ENCODE data around the gene SLFN14. TPM values are rescaled to one million over a fixed set of nuclear protein-coding genes. Genes with fewer than 3 reads are reported as not detected.
"Not testable (repeated sequence)": the region's sequence is repeated elsewhere in the genome, so short reads cannot be mapped to it uniquely, and the experiment has no call there.

The SLFN14 gene
- total RNA-seq, 4 donors from 2014 or later = not detected

DNA sequence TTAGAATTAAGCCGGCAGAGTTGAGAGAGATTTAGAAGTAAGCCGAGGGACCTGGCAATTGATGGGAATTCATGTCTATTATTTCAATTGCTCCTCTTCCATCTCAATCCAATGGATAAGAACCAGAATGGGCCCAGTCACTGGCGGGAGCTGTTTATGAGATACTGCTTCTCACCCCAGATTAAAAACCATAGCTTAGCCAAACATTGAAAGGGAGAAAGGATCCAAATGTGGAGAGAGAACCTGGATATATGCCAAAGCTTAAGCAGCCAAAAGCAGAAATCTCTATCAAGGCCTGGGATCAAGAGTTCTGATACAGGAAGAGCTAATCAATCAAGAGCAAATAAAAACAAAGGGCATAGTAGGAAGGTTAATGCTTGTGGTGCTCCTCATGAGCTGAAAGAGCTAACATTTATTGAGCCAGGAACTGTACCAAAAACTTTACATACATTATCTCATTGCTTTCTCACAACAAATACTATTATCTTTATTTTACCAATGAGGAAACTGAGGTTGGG is 26.0 kb downstream of the SLFN14 start:
- Histone ChIP-seq H3K9me3 (no peaks in the 10 kb centered on the region), H3K4me1 (peaks cover 0 to 15% of the 10 kb centered on the region in 2 donors), H3K27ac (no peak overlapping the region), H3K27me3 (no peaks in the 10 kb centered on the region), H3K4me3 (no peak overlapping the region), H3K36me3 (no peaks in the 10 kb centered on the region)
- TF ChIP-seq, protein P1, sequence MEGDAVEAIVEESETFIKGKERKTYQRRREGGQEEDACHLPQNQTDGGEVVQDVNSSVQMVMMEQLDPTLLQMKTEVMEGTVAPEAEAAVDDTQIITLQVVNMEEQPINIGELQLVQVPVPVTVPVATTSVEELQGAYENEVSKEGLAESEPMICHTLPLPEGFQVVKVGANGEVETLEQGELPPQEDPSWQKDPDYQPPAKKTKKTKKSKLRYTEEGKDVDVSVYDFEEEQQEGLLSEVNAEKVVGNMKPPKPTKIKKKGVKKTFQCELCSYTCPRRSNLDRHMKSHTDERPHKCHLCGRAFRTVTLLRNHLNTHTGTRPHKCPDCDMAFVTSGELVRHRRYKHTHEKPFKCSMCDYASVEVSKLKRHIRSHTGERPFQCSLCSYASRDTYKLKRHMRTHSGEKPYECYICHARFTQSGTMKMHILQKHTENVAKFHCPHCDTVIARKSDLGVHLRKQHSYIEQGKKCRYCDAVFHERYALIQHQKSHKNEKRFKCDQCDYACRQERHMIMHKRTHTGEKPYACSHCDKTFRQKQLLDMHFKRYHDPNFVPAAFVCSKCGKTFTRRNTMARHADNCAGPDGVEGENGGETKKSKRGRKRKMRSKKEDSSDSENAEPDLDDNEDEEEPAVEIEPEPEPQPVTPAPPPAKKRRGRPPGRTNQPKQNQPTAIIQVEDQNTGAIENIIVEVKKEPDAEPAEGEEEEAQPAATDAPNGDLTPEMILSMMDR (IDR thresholded peaks at IDR 0.05 in 4 of 5, conservative IDR thresholded peaks at IDR 0.05 in 1 of 5) = no peak
- no peak for TF ChIP-seq POLR2A (IDR thresholded peaks at IDR 0.05)
- intact Hi-C loops (cut with DNase I; ENCODE audit: low total_unique reads) = loop anchor here (5.0 to 10.0 kb wide), 2 partner anchors 102 to 390 kb away; partner anchors contain the start of genes NLE1, SLFN12 and UNC45B
- DNase-seq (no peak), ATAC-seq (no peak)
- in situ Hi-C loops (cut with MboI; ENCODE audit: low sequenced_read_pairs in 4 of 4) = loop anchor here (5.0 to 25.0 kb wide), 5 partner anchors 97 to 367 kb away; partner anchors contain the start of genes SLFN12 (in 1 of the 4) and SLFN13 (in 1 of the 4)

DNA sequence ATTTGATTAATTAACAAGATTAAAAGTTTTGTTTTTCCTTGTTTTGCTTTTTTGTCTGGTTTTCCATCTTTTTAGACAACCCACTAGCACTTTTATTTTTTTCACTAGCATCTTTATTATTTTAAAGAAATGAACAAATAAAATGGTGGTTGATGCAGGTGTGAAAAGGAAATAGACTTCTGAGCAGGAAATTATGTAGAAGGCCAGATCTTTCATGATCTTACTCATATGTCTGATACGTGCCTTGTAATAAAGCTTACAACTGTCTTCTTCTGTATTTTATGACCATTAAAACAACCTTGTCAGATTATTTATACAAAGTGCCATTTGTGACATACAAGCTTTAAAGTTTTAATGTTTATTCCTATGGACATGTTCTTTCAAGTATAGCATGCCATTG is 29.5 kb downstream of the SLFN14 start:
- Histone ChIP-seq H3K27ac (no peak overlapping the region), H3K27me3 (no peaks in the 10 kb centered on the region), H3K4me3 (no peak overlapping the region), H3K9me3 (no peaks in the 10 kb centered on the region), H3K36me3 (no peaks in the 10 kb centered on the region), H3K4me1 (no peaks in the 10 kb centered on the region)
- no peak for DNase-seq
- ATAC-seq = no peak
- TF ChIP-seq, protein P1 (IDR thresholded peaks at IDR 0.05 in 4 of 5, conservative IDR thresholded peaks at IDR 0.05 in 1 of 5) = no peak
- no peak for TF ChIP-seq POLR2A (IDR thresholded peaks at IDR 0.05)
- in situ Hi-C loops (cut with MboI; ENCODE audit: low sequenced_read_pairs in 4 of 4) = loop anchor here in 3 of 4 donors (5.0 to 25.0 kb wide), 3 partner anchors 94 to 356 kb away; partner anchors contain the start of genes SLFN12 (in 1 of the 3) and SLFN13 (in 1 of the 3)
- intact Hi-C loops (cut with DNase I; ENCODE audit: low total_unique reads) = loop anchor here (5.0 to 10.0 kb wide), 2 partner anchors 99 to 386 kb away; partner anchors contain the start of genes NLE1, SLFN12 and UNC45B

DNA sequence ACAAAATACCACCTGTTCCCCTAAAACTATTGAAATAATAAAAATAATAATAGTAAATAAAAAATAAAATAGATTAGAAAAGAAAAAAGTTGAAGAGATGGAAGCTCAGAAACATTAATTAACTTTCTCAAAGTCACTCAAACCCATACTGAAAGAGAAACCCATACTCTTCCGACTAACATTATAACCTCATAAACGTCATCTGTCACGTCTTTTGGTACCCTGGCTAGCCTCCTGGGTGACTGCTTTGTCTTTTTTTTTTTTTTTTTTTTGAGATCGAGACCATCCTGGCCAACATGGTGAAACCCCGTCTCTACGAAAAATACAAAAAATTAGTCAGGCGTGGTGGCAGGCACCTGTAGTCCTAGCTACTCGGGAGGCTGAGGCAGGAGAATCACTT is 30.8 kb downstream of the SLFN14 start:
- in situ Hi-C loops (cut with MboI; ENCODE audit: low sequenced_read_pairs in 4 of 4) (loop anchor here in 3 of 4 donors (5.0 to 25.0 kb wide), 3 partner anchors 93 to 355 kb away; partner anchors contain the start of genes SLFN12 (in 1 of the 3) and SLFN13 (in 1 of the 3)), intact Hi-C loops (cut with DNase I; ENCODE audit: low total_unique reads) (loop anchor here (5.0 to 10.0 kb wide), 2 partner anchors 98 to 385 kb away; partner anchors contain the start of genes NLE1, SLFN12 and UNC45B)
- Histone ChIP-seq H3K9me3 (no peaks in the 10 kb centered on the region), H3K4me3 (no peak overlapping the region), H3K36me3 (no peaks in the 10 kb centered on the region), H3K27ac (no peak overlapping the region), H3K4me1 (no peaks in the 10 kb centered on the region), H3K27me3 (no peaks in the 10 kb centered on the region)
- DNase-seq = no peak
- no peak for TF ChIP-seq POLR2A (IDR thresholded peaks at IDR 0.05)
- TF ChIP-seq, protein P1 (IDR thresholded peaks at IDR 0.05 in 4 of 5, conservative IDR thresholded peaks at IDR 0.05 in 1 of 5) = no peak
- ATAC-seq = no peak

DNA sequence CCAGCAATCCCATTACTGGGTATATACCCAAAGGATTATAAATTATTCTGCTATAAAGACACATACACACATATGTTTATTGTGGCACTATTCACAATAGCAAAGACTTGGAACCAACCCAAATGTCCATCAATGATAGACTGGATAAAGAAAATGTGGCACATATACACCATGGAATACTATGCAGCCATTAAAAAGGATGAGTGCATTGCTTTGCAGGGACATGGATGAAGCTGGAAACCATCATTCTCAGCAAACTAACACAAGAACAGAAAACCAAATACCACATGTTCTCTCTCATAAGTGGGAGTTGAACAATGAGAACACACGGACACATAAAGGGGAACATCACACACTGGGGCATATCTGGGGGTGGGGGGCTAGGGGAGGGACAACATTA is 31.3 kb downstream of the SLFN14 start:
- H3K36me3 ChIP-seq; H3K27ac ChIP-seq; H3K27me3 ChIP-seq; DNase-seq; H3K4me3 ChIP-seq; H3K9me3 ChIP-seq; intact Hi-C loops (cut with DNase I; ENCODE audit: low total_unique reads); ATAC-seq; H3K4me1 ChIP-seq: not testable (repeated sequence)
- in situ Hi-C loops (cut with MboI; ENCODE audit: low sequenced_read_pairs in 4 of 4) = loop anchor here in 1 of 4 donors (25.0 kb wide), 1 partner anchor 92 kb away; the partner anchor contains the start of genes SLFN12 and SLFN13

DNA sequence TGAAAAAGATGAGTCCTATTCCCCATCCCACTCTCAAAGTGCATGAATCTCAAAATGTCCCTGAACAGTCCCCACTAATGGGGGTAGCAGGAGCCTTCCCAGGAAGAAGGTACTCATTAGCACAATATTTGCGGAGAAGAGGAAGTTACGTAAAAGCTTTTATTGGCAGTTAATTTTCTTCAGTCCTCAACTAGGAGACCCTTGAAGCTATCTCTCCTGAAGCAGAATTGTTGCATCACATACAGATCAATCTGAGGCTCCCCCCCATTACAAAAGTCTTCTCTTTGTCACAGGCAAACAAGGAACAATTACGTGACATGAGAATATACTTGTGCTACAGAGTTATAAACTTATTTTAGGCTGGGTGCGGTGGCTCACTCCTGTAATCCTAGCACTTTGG is 37.3 kb downstream of the SLFN14 start:
- Histone ChIP-seq H3K27ac (no peak overlapping the region), H3K4me1 (no peaks in the 10 kb centered on the region), H3K9me3 (no peaks in the 10 kb centered on the region), H3K4me3 (no peak overlapping the region), H3K27me3 (peaks cover 0 to 4% (median 0%) of the 10 kb centered on the region in 3 donors), H3K36me3 (no peaks in the 10 kb centered on the region)
- DNase-seq = no peak
- no peak for TF ChIP-seq POLR2A (IDR thresholded peaks at IDR 0.05)
- TF ChIP-seq, protein P1 (IDR thresholded peaks at IDR 0.05 in 4 of 5, conservative IDR thresholded peaks at IDR 0.05 in 1 of 5) = no peak
- intact Hi-C loops (cut with DNase I; ENCODE audit: low total_unique reads) = no loop called here
- in situ Hi-C loops (cut with MboI; ENCODE audit: low sequenced_read_pairs in 4 of 4) = no loop called here
- ATAC-seq = no peak

DNA sequence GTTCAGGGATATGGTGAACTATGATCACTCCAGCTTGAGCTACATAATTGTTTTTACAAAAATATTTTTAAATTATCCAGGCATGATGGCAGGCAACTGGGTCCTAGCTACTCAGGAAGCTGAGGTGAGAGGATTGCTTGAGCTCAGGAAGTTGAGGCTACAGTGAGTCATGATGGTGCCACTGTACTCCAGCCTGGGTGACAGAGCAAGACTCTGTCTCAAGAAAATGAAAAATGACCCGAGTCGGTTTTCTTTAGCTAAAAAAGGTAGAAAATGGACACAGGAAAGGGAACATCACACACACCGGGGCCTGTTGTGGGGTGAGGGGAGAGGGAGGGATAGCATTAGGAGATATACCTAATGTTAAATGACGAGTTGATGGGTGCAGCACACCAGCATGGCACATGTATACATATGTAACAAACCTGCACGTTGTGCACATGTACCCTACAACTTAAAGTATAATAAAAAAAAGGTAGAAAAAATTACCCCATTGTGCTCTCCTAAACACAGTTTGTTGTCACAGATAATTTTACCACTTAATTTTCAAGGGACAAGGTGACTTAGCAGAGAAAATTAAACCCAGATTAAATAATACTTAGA is 38.9 kb downstream of the SLFN14 start:
- H3K27ac ChIP-seq; H3K36me3 ChIP-seq; ATAC-seq; DNase-seq; in situ Hi-C loops (cut with MboI; ENCODE audit: low sequenced_read_pairs in 4 of 4); intact Hi-C loops (cut with DNase I; ENCODE audit: low total_unique reads); H3K4me3 ChIP-seq; H3K9me3 ChIP-seq; H3K4me1 ChIP-seq; H3K27me3 ChIP-seq: not testable (repeated sequence)
